ENCODE results near the gene ZCCHC4.

The ZCCHC4 gene

DNA sequence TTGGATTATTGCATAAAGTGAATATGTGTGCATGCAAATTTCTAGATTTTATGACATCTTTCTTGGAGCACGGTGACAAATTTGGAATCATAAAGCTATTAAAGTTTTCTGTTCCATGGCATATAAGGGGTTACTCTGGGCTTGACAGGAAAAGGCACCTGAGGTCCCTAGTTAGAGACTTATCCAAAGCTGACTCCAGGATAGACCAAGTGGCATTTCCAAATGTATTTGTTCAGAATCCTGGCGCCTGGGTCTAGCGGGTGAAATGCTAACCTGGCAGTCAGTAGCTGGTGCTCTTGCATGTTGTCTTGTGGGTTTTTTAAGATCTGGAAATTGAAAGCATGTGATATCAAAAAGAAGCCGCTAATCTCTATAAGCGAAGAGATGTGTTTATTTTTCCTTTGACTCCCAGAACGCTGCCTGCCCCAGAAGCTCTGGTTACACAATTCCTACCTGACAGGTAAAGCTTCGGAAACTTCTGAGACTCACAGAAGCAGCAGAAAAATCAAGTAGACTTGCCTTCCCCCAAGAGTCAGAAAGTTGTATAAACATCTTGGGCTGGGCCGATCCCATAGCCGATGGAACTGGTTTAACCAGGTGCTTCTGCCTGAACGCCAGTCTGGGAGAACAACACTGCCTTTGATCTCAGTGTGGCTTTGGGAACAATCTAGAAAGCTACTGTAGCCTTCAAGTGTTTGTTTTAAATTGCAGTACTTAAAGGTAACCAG, 12.9 kb upstream of the ZCCHC4 start:
- no peak for TF ChIP-seq OSR1 (CRISPR knock-in tag; IDR thresholded peaks at IDR 0.05)
- TF ChIP-seq, protein P1, sequence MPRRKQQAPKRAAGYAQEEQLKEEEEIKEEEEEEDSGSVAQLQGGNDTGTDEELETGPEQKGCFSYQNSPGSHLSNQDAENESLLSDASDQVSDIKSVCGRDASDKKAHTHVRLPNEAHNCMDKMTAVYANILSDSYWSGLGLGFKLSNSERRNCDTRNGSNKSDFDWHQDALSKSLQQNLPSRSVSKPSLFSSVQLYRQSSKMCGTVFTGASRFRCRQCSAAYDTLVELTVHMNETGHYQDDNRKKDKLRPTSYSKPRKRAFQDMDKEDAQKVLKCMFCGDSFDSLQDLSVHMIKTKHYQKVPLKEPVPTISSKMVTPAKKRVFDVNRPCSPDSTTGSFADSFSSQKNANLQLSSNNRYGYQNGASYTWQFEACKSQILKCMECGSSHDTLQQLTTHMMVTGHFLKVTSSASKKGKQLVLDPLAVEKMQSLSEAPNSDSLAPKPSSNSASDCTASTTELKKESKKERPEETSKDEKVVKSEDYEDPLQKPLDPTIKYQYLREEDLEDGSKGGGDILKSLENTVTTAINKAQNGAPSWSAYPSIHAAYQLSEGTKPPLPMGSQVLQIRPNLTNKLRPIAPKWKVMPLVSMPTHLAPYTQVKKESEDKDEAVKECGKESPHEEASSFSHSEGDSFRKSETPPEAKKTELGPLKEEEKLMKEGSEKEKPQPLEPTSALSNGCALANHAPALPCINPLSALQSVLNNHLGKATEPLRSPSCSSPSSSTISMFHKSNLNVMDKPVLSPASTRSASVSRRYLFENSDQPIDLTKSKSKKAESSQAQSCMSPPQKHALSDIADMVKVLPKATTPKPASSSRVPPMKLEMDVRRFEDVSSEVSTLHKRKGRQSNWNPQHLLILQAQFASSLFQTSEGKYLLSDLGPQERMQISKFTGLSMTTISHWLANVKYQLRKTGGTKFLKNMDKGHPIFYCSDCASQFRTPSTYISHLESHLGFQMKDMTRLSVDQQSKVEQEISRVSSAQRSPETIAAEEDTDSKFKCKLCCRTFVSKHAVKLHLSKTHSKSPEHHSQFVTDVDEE (CRISPR knock-in tag; IDR thresholded peaks at IDR 0.05), result no peak
- TF ChIP-seq SNAI2 (CRISPR knock-in tag; IDR thresholded peaks at IDR 0.05), result no peak
- no peak for TF ChIP-seq ZNF8 (CRISPR knock-in tag; IDR thresholded peaks at IDR 0.05)
- TF ChIP-seq, protein P2, sequence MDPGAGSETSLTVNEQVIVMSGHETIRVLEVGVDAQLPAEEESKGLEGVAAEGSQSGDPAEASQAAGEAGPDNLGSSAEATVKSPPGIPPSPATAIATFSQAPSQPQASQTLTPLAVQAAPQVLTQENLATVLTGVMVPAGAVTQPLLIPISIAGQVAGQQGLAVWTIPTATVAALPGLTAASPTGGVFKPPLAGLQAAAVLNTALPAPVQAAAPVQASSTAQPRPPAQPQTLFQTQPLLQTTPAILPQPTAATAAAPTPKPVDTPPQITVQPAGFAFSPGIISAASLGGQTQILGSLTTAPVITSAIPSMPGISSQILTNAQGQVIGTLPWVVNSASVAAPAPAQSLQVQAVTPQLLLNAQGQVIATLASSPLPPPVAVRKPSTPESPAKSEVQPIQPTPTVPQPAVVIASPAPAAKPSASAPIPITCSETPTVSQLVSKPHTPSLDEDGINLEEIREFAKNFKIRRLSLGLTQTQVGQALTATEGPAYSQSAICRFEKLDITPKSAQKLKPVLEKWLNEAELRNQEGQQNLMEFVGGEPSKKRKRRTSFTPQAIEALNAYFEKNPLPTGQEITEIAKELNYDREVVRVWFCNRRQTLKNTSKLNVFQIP (CRISPR knock-in tag; IDR thresholded peaks at IDR 0.05; ENCODE audit: borderline replicate concordance, low read depth), result no peak
- no peak for TF ChIP-seq TCF4 (CRISPR knock-in tag; IDR thresholded peaks at IDR 0.05; ENCODE audit: borderline replicate concordance)
- TF ChIP-seq ISL1 (CRISPR knock-in tag; IDR thresholded peaks at IDR 0.05), result no peak
- no peak for TF ChIP-seq ESRRG (CRISPR knock-in tag; IDR thresholded peaks at IDR 0.05)
- no peak for TF ChIP-seq ZFP3 (CRISPR knock-in tag; IDR thresholded peaks at IDR 0.05)
- no peak for TF ChIP-seq ARNTL (CRISPR knock-in tag; IDR thresholded peaks at IDR 0.05; ENCODE audit: borderline replicate concordance, low read depth)
- no peak for TF ChIP-seq CSDC2 (CRISPR knock-in tag; IDR thresholded peaks at IDR 0.05)
- no peak for TF ChIP-seq ZC3H10 (CRISPR knock-in tag; IDR thresholded peaks at IDR 0.05)
- TF ChIP-seq ZNF565 (CRISPR knock-in tag; conservative IDR thresholded peaks at IDR 0.05; ENCODE audit: low read depth), result no peak
- no peak for TF ChIP-seq ZNF70 (CRISPR knock-in tag; IDR thresholded peaks at IDR 0.05)
- TF ChIP-seq ZFP30 (CRISPR knock-in tag; IDR thresholded peaks at IDR 0.05), result no peak
- TF ChIP-seq, protein P3, sequence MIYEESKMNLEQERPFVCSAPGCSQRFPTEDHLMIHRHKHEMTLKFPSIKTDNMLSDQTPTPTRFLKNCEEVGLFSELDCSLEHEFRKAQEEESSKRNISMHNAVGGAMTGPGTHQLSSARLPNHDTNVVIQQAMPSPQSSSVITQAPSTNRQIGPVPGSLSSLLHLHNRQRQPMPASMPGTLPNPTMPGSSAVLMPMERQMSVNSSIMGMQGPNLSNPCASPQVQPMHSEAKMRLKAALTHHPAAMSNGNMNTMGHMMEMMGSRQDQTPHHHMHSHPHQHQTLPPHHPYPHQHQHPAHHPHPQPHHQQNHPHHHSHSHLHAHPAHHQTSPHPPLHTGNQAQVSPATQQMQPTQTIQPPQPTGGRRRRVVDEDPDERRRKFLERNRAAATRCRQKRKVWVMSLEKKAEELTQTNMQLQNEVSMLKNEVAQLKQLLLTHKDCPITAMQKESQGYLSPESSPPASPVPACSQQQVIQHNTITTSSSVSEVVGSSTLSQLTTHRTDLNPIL (CRISPR knock-in tag; IDR thresholded peaks at IDR 0.05; ENCODE audit: low read depth), result no peak
- TF ChIP-seq PPARA (CRISPR knock-in tag; IDR thresholded peaks at IDR 0.05; ENCODE audit: borderline replicate concordance), result no peak
- TF ChIP-seq RARB (CRISPR knock-in tag; IDR thresholded peaks at IDR 0.05), result no peak
- TF ChIP-seq TOX (CRISPR knock-in tag; IDR thresholded peaks at IDR 0.05; ENCODE audit: borderline replicate concordance), result no peak
- TF ChIP-seq, protein P4, sequence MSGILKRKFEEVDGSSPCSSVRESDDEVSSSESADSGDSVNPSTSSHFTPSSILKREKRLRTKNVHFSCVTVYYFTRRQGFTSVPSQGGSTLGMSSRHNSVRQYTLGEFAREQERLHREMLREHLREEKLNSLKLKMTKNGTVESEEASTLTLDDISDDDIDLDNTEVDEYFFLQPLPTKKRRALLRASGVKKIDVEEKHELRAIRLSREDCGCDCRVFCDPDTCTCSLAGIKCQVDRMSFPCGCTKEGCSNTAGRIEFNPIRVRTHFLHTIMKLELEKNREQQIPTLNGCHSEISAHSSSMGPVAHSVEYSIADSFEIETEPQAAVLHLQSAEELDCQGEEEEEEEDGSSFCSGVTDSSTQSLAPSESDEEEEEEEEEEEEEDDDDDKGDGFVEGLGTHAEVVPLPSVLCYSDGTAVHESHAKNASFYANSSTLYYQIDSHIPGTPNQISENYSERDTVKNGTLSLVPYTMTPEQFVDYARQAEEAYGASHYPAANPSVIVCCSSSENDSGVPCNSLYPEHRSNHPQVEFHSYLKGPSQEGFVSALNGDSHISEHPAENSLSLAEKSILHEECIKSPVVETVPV (CRISPR knock-in tag; IDR thresholded peaks at IDR 0.05), result no peak
- no peak for ATAC-seq

DNA sequence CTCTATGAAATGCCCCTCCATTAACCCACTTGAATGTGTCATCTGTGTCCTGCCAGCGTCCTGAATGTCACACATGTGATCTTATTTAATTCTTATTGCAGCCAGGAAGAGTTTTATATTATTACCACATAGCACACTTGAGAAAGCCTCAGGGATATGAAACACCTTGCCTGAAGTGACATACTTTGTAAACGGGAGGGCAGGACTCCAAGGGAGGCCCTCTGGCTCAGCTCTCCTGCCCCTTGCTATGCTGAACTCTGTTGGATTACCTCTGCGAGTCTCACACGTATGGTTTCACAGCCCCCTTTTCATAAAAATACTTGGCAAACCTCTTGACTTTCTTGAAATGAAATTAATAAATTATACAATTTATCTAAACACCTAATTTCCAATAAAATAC, 11.1 kb upstream of the ZCCHC4 start:
- ATAC-seq, result no peak
- TF ChIP-seq ISL1 (CRISPR knock-in tag; IDR thresholded peaks at IDR 0.05) (no peak), ZC3H10 (CRISPR knock-in tag; IDR thresholded peaks at IDR 0.05) (no peak), OSR1 (CRISPR knock-in tag; IDR thresholded peaks at IDR 0.05) (no peak), ZFP30 (CRISPR knock-in tag; IDR thresholded peaks at IDR 0.05) (no peak), TOX (CRISPR knock-in tag; IDR thresholded peaks at IDR 0.05; ENCODE audit: borderline replicate concordance) (no peak), TCF4 (CRISPR knock-in tag; IDR thresholded peaks at IDR 0.05; ENCODE audit: borderline replicate concordance) (no peak), ZFP3 (CRISPR knock-in tag; IDR thresholded peaks at IDR 0.05) (no peak), RARB (CRISPR knock-in tag; IDR thresholded peaks at IDR 0.05) (no peak), PPARA (CRISPR knock-in tag; IDR thresholded peaks at IDR 0.05; ENCODE audit: borderline replicate concordance) (no peak), ZNF70 (CRISPR knock-in tag; IDR thresholded peaks at IDR 0.05) (no peak), SNAI2 (CRISPR knock-in tag; IDR thresholded peaks at IDR 0.05) (no peak), CSDC2 (CRISPR knock-in tag; IDR thresholded peaks at IDR 0.05) (no peak), GLIS3 (CRISPR knock-in tag; IDR thresholded peaks at IDR 0.05) (no peak), ZNF8 (CRISPR knock-in tag; IDR thresholded peaks at IDR 0.05) (no peak), ESRRG (CRISPR knock-in tag; IDR thresholded peaks at IDR 0.05) (no peak)
- TF ChIP-seq, protein P2 (CRISPR knock-in tag; IDR thresholded peaks at IDR 0.05; ENCODE audit: borderline replicate concordance, low read depth), result no peak
- TF ChIP-seq, protein P5, sequence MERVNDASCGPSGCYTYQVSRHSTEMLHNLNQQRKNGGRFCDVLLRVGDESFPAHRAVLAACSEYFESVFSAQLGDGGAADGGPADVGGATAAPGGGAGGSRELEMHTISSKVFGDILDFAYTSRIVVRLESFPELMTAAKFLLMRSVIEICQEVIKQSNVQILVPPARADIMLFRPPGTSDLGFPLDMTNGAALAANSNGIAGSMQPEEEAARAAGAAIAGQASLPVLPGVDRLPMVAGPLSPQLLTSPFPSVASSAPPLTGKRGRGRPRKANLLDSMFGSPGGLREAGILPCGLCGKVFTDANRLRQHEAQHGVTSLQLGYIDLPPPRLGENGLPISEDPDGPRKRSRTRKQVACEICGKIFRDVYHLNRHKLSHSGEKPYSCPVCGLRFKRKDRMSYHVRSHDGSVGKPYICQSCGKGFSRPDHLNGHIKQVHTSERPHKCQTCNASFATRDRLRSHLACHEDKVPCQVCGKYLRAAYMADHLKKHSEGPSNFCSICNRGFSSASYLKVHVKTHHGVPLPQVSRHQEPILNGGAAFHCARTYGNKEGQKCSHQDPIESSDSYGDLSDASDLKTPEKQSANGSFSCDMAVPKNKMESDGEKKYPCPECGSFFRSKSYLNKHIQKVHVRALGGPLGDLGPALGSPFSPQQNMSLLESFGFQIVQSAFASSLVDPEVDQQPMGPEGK (CRISPR knock-in tag; IDR thresholded peaks at IDR 0.05; ENCODE audit: borderline replicate concordance), result no peak
- TF ChIP-seq, protein P3 (CRISPR knock-in tag; IDR thresholded peaks at IDR 0.05; ENCODE audit: low read depth), result no peak
- TF ChIP-seq, protein P1 (CRISPR knock-in tag; IDR thresholded peaks at IDR 0.05), result no peak

All from SK-N-SH treated with all-trans-retinoic acid at 6 μM for 48 hours (cell line).